Body of pancreas (tissue), 4 donors: ENCODE results near the gene ADPGK. TPM values are rescaled to one million over a fixed set of nuclear protein-coding genes. Genes with fewer than 3 reads are reported as not detected.
A peak's percentile ranks its signal among the peaks of the same experiment; 100 is the strongest.
"Not testable (repeated sequence)": the region's sequence is repeated elsewhere in the genome, so short reads cannot be mapped to it uniquely, and the experiment has no call there.

Source experiments
- ATAC-seq: fragments of 150-250 bp; one replicate; pipeline ENCODE4 v1.9.1; 2016
- DNase-seq, 4 donors: peaks; one replicate each; pipeline ENCODE4 v3.0.0-alpha.2; 2019
- H3K27ac ChIP-seq, 4 donors: fragments of 200-600 bp; sonication (generic); 1 replicate in 3 of 4; 2 replicates in 1 of 4; pipeline versions ENCODE4 v1.5.1 to v1.6.1; 2016 to 2019; ENCODE audit warnings: mild to moderate bottlenecking in 1 of 4, mixed read lengths in 1 of 4, moderate library complexity in 1 of 4
- H3K27me3 ChIP-seq, 2 donors: fragments of 200-600 bp; sonication (generic); one replicate each; pipeline ENCODE4 v1.6.0; 2016; ENCODE audit warnings: mild to moderate bottlenecking in 1 of 2
- H3K36me3 ChIP-seq, 2 donors: fragments of 200-600 bp; sonication (generic); replicated peaks in 1 of 2; 2 replicates each; pipeline ENCODE4 v1.5.1; 2016; ENCODE audit warnings: low read depth in 2 of 2; ENCODE audit not compliant: insufficient read depth in 1 of 2
- H3K4me1 ChIP-seq: fragments of 200-600 bp; sonication (generic); one replicate; pipeline ENCODE4 v1.6.0; 2016
- H3K4me3 ChIP-seq, 2 donors: fragments of 200-600 bp; sonication (generic); 1 replicate in 1 of 2; 2 replicates in 1 of 2; pipeline ENCODE4 v1.5.1; 2016 to 2019
- H3K9me3 ChIP-seq, 3 donors: fragments of 200-600 bp; sonication (generic); 1 replicate in 2 of 3; 2 replicates in 1 of 3; pipeline ENCODE4 v1.5.1; 2016
- POLR2A ChIP-seq, 3 donors: fragments of 450-650 bp; IDR thresholded peaks; one replicate each; pipeline ENCODE4 v1.6.1; 2016; ENCODE audit warnings: antibody characterized with exemption in 3 of 3, mild to moderate bottlenecking in 2 of 3
- WGBS, 2 donors: methylation state at CpG; one replicate each; pipeline ENCODE4 v1.1.5; 2017; 5-methylcytosine and 5-hydroxymethylcytosine counted together
- intact Hi-C: fragments of 100-400 bp; cut with DNase I; formaldehyde crosslinking; loops from one replicate; pipeline ENCODE4 v1.15.1; 2023
- total RNA-seq, 2 donors: library from RNA; depleted of rRNA; stranded (reverse); fragments of >200 nt; gene quantifications; one replicate each; pipeline ENCODE4 v1.1.0, GENCODE V29; 2016
- TF ChIP-seq, protein P1 (sequence below), 7 experiments: fragments of 450-650 bp in 4 of 7; fragments of 200-600 bp in 3 of 7; sonication (generic) in 3 of 7; IDR thresholded peaks; one replicate each; pipeline ENCODE4 v1.5.1; 2016 to 2019; ENCODE audit warnings: antibody characterized with exemption in 7 of 7

ADPGK gene
- total RNA-seq, 2 donors from 2014 or later: 52.1 to 85.0 TPM

DNA sequence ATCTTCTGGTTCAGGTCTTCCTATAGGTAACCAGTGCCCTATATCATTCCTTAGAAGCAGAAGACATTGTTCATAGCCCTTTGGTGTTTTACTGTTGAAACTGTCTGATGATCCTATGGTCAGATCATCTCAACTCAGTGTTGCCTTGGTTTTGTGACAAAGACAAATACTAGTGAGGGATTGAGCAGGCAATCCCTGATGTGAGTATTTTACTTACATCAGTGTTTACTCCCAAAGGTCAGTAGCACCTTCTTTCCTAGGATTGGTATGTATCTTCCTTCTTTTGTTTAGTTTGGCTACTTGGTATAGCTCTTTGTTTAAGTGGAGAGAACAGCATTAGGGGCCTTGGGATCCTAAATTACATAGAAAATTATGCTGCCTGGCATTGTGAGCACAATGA is 56.4 kb downstream of the ADPGK start:
- Histone ChIP-seq H3K27ac (no peak overlapping the region), H3K9me3 (no peaks in the 10 kb centered on the region), H3K4me1 (no peaks in the 10 kb centered on the region), H3K27me3 (no peaks in the 10 kb centered on the region), H3K4me3 (no peak overlapping the region), H3K36me3 (no peaks in the 10 kb centered on the region)
- intact Hi-C loops: no loop called here
- TF ChIP-seq, protein P1, sequence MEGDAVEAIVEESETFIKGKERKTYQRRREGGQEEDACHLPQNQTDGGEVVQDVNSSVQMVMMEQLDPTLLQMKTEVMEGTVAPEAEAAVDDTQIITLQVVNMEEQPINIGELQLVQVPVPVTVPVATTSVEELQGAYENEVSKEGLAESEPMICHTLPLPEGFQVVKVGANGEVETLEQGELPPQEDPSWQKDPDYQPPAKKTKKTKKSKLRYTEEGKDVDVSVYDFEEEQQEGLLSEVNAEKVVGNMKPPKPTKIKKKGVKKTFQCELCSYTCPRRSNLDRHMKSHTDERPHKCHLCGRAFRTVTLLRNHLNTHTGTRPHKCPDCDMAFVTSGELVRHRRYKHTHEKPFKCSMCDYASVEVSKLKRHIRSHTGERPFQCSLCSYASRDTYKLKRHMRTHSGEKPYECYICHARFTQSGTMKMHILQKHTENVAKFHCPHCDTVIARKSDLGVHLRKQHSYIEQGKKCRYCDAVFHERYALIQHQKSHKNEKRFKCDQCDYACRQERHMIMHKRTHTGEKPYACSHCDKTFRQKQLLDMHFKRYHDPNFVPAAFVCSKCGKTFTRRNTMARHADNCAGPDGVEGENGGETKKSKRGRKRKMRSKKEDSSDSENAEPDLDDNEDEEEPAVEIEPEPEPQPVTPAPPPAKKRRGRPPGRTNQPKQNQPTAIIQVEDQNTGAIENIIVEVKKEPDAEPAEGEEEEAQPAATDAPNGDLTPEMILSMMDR (IDR thresholded peaks at IDR 0.05): no peak
- no peak for TF ChIP-seq POLR2A (IDR thresholded peaks at IDR 0.05)
- ATAC-seq (no peak), DNase-seq (no peak)

DNA sequence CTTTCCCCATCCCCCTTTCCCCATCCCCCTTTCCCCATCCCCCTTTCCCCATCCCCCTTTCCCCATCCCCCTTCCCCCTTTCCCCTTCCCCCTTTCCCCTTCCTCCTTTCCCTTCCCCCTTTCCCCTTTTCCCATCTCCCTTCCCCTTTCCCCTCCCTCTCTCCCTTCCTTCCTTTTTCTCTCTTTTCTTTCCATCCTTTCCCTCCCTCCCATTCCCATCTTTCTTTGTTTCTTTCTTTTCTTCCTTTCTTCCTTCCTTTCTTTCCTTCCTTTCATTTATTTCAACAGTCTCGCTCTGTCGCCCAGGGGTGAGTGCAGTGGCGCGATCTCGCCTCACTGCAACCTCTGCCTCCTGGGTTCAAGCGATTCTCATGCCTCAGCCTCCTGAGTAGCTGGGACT is 57.7 kb downstream of the ADPGK start:
- H3K36me3 ChIP-seq, intact Hi-C loops, H3K27me3 ChIP-seq, H3K9me3 ChIP-seq, H3K27ac ChIP-seq, ATAC-seq, DNase-seq, H3K4me3 ChIP-seq, H3K4me1 ChIP-seq: not testable (repeated sequence)
- WGBS, 2 donors: 94 to 98% methylated on average over 6 of the region's 6 CpGs

DNA sequence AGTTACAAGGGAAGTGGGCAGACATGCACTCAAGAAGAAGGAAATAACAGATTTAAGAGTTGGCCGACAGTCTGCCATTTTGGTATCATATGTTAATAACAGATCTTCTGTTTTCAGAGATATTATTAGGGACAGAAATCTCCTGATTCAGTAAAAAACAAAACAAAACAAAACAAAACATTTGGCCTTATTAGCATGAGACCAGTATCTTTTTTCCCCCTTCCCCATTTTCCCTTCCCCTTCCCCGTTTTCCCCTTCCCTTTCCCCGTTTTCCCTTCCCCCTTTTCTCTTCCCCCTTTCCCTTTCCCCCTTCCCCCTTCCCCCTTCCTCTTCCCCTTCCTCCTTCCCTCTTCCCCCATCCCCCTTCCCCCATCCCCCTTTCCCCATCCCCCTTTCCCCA is 58.1 kb downstream of the ADPGK start:
- H3K9me3 ChIP-seq: no peaks in the 10 kb centered on the region
- no peaks in the 10 kb centered on the region for H3K36me3 ChIP-seq
- intact Hi-C loops: no loop called here
- no peak overlapping the region for H3K4me3 ChIP-seq
- no peak for TF ChIP-seq POLR2A (IDR thresholded peaks at IDR 0.05)
- TF ChIP-seq, protein P1 (IDR thresholded peaks at IDR 0.05): no peak
- no peak for DNase-seq
- no peaks in the 10 kb centered on the region for H3K27me3 ChIP-seq
- ATAC-seq: no peak
- H3K4me1 ChIP-seq: no peaks in the 10 kb centered on the region
- WGBS, 2 donors: 86 to 89% methylated on average over 3 of the region's 3 CpGs
- no peak overlapping the region for H3K27ac ChIP-seq

DNA sequence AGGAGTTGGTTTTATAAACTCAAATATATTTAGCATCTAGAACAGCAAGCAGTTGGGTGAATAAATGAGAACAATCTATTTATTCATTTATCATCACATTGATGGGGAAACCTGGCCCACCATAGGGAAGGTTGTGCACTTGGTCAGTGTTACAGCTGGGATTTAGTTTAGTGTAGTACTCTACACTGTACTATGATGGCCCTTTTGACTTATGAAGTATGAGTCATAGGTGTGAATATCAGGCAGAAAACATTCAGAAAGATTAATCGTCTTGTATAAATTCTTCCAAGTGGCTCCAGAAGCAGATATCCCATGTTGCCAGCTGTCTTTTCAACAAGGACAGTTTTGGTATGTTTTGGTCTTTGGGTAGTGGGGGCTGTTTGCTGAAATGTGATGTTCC is 59.5 kb downstream of the ADPGK start:
- no peaks in the 10 kb centered on the region for H3K4me1 ChIP-seq
- no peaks in the 10 kb centered on the region for H3K27me3 ChIP-seq
- no peaks in the 10 kb centered on the region for H3K9me3 ChIP-seq
- DNase-seq (no peak), ATAC-seq (no peak)
- intact Hi-C loops: no loop called here
- H3K4me3 ChIP-seq: no peak overlapping the region
- TF ChIP-seq POLR2A (IDR thresholded peaks at IDR 0.05): no peak
- TF ChIP-seq, protein P1 (IDR thresholded peaks at IDR 0.05): no peak
- WGBS, 2 donors: 51 to 60% methylated on average over 1 of the region's 1 CpG
- H3K27ac ChIP-seq: no peak overlapping the region
- H3K36me3 ChIP-seq: no peaks in the 10 kb centered on the region

DNA sequence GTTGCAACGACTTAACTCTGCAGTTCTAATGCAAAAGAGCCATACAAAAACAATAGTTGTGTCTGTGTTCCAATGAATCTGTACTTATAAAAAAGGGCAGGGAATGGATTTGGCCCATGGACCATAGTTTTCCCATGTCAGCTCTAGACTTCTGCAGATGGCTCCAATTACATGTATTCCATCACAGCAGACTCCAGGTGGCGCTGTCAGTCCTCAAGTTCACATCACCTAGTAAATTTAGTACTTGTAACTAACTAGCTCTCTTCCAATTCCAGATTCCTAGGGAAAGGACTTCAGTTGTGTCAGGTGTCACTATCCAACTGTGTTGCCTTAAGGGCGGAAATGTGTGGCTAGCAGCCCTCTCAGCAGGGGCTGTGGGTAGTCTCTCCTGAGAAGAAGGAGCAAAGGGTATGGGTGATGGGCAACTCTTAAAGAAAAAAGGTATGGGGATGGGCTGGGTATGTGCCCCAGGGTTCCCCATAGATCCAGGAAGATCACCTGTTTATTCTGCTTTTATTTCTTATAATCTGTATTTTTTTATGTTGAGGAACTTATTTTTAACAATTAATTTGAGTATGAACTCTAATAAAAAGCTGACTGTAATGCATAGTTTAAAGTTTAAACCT is 61.4 kb downstream of the ADPGK start:
- intact Hi-C loops: no loop called here

DNA sequence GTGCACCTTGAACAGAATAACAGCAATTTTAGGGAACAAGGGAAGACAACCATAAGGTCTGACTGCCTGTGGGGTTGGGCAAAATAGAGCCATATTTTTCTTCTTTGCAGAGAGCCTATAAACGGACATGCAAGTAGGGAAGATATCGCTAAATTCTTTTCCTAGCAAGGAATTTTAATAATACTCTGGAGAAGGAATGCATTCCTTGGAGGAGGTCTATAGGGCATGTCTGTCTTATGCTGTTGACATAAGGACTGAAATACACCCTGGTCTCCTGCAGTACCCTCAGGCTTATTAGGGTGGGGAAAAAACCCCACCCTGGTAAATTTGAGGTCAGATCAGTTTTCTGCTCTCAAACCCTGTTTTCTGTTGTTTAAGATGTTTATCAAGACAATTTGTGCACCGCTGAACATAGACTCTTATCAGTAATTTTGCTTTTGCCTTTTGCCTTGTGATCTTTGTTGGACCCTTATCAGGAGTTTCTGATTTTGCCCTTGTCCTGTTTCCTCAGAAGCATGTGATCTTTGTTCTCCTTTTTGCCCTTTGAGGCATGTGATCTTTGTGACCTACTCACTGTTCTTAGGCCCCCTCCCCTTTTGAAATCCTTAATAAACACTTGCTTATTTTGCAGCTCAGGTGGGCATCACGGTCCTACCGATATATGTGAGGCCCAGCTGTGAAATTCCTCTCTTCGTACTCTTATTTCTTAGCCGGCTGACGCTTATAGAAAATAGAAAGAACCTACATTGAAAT is 74.8 kb downstream of the ADPGK start:
- intact Hi-C loops, H3K4me3 ChIP-seq, H3K27ac ChIP-seq, H3K36me3 ChIP-seq, H3K9me3 ChIP-seq, H3K4me1 ChIP-seq, DNase-seq, H3K27me3 ChIP-seq, ATAC-seq: not testable (repeated sequence)
- WGBS, 2 donors: 87 to 92% methylated on average over 8 of the region's 8 CpGs

More for the DNA sequence above, 61.4 kb downstream of the ADPGK start:
- no peaks in the 10 kb centered on the region for H3K9me3 ChIP-seq
- no peaks in the 10 kb centered on the region for H3K36me3 ChIP-seq
- DNase-seq (peak; percentile 70 to 81 (median 76)), ATAC-seq (peak; percentile 58)
- TF ChIP-seq, protein P1 (IDR thresholded peaks at IDR 0.05): peak; percentile 41 to 72 (median 63)
- no peak for TF ChIP-seq POLR2A (IDR thresholded peaks at IDR 0.05)
- H3K4me1 ChIP-seq: no peaks in the 10 kb centered on the region
- no peak overlapping the region for H3K27ac ChIP-seq
- no peaks in the 10 kb centered on the region for H3K27me3 ChIP-seq
- 21 to 27% methylated on average over 3 of the region's 3 CpGs for WGBS, 2 donors
- H3K4me3 ChIP-seq: no peak overlapping the region
